GM18508 (cell line): ENCODE results near the gene CCT7.

Experiments
- ATAC-seq: cut with Tn5 transposase; IDR thresholded peaks from one replicate; pipeline ENCODE4 v1.9.1; 2021; ENCODE audit warnings: moderate number of reproducible peaks; ENCODE audit not compliant: insufficient read depth, unreplicated experiment

The CCT7 gene

DNA sequence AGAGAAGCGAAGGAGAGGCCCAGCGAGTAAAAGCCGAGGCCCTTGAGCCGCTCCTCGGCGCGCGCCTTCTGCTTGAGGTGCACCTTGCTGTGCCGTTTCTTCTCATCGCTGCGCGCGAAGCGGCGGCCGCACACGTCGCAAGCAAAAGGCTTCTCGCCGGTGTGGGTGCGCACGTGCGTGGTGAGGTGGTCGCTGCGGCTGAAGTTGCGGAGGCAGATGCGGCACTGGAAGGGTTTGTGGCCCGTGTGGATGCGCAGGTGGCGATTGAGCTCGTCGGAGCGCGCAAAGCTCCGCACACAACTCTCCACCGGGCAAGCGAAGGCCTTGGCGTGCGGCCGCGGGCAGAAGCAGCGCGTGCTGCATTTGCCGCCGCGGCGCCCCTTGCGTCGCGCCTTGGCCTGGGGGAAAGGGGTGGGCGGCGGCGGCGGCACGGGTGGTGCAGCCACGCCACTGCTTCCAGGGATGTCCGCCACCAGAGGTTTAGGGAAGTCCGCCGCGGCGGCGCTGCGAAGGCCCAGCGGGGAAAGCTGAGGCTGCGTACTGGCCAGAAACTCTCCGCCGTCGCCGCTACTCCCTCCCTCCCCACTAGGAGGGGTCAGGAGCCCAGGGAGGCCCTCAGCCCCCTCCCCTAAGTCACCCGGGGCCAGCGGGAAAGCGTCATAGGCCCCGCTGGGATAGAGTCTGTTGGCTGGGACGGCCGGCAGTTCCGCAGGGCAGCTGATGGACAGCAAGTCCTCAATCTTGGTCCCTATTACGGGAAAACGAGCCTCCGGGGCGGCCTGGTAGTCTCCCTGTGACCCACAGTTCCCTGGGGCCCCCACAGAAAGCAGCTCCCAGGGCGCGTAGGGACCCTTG is 57.6 kb downstream of the CCT7 start:
- ATAC-seq = no peak

DNA sequence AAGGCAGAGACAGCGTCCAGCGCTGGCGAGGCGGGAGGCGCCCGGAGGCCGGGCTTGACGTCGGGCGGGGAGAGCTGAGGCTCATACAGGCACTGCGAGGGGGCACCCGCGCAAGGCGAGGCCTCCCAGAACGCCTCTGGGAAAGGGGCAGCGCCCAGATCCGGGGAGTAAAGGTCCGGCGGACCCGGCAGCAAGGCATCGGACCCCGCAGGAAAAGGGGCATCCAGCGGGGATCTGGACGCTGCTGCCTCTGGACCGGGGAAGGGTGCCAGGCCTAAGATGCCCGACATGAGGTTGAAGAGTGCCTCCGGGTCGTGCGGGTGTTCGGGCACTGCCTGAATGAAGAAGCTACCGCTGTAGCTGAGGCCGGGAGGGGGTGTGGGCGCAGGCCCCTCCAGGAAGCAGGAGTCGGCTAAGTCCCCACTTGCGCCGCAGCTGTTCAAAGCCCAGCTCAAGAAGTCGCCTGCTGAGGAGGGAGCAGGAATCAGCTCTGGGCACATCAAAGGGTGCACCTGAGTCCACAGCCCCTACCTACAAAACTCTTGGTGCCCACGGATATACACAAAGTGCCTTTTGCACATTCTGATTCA is 58.3 kb downstream of the CCT7 start:
- no peak for ATAC-seq

DNA sequence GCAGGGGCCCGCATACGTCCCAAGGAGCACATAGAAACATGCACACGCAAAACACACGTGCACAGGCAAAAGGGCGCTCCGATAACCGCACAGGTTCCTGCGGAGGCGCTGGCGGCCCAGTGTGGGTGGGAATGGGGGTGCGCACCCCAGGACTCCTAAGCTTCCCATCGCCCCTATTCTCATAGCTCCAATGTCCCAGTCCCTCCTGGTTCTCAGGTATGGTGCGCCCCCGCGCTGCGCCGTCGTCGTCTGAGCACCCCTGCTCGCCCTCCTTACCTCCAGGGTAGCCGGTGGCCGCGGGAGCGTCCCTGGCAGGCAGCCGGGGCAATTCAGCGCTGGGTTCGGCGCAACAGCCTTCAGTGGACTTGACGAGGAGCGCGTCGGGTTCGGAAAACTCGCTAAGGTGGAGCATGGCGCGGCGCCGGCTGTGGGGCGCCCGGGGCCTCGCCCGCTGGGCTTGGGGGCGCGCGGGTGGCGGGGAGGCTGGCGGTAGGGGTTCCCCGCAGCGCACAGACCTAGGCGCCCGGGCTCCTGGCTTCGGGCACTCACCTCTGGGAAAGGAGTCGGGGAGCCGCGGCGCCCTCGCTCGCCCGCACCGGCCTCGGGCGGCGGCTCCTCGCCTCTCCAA is 58.9 kb downstream of the CCT7 start:
- no peak for ATAC-seq

DNA sequence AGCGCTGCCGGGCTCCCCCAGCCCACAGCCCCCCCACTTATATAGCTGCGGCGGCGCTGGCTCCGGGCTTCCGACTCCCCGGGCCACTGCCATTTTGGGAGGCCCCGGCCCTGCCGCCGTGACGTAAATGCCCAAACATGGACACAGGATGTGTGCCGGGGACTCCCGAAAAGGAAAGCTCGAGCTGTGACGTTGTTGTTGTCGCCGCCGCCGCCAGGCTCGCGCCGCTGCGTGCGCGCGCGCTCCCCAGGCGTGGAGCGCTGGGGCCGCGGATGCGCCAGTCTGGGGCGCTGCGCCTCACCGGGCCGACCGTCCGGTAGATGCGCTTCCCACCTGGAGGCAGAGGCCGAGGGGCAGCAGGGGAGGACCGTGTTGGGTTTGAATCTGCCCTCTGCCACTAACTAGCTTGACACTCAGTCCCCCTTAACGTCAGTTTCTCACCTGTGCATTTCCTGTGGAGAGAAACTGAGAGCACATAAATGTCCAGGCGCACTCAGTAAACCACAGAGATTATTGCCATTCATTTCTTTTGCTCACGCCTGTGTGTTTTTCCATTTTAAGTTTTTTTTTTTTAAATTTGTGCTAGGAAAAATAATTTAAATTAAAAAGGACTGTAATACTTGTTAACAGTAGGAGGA is 59.5 kb downstream of the CCT7 start, which contains the start of gene EGR4:
Gene EGR4, minus strand, starts transcription at position 15 of the 638 bp plus-strand sequence. CDS start 231 bp downstream, outside the sequence.
- ATAC-seq = peak; percentile 90

DNA sequence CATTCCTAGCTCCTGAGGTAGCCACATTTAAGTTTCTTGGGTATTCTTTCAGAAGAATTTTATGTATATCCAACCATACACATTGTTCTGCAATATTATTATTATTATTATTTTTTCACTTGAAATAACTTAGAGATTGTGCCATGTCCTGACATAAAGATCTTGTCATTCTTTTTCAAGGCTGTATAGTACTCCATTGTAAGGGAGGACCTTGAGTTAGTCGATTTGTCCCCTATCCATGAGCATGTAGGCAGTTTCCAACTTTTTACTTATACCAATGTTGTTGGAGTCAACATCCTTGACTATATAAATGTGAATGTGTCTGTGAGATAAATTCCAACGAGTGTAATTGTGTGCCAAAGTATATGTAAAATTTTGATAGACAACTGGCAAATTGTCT is 60.1 kb downstream of the CCT7 start:
- ATAC-seq = no peak

DNA sequence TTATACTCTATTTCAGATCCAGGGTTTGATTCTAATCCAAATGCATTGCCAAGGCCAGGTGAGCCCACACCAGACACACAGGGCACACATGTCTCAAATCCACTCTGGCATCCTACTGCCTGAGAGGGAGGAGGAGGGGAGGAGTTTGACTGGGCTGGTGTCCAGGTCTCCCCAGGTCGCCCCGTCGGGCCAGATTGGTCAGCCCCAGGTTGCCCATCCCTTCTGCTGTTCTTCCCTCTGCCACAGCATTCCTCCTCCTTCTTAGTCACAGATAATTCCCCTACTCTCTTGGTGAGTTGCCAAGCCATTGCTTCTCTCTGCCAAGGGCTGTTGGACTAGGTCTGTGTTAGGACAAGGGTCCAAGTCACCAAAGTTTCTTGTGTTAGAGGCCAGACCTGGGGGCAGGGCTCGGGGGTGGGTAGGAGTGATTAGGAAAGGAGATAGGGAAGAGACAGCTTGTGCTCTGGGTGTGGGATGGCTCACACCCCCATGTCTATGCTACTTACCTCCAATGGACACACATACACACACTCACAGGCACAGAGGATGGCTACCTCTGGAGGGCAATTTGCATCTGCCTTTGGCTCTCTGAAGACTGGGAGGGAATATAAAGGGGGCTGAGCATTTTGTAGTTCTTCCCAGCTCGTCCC is 61.8 kb downstream of the CCT7 start:
- no peak for ATAC-seq

DNA sequence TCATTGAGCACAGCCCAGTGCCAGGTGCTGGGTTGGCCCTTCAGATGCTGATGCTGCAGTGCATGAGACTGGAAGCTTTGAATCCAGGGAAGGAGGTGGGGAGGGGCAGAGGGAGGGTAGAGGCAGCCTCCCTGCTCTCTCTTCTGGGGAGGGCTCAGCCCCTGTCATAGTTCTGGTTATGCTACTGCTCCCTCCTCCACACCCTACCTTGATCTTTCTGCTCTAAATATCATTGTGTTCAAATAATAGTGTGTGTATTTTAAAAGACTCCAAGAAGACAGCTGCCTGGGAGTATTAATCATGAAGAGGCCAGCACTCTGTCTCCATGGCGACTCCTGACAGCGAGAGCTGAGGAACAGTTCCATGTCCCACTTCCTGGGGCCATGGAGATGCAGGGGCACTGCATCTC is 63.0 kb downstream of the CCT7 start:
- ATAC-seq = no peak

DNA sequence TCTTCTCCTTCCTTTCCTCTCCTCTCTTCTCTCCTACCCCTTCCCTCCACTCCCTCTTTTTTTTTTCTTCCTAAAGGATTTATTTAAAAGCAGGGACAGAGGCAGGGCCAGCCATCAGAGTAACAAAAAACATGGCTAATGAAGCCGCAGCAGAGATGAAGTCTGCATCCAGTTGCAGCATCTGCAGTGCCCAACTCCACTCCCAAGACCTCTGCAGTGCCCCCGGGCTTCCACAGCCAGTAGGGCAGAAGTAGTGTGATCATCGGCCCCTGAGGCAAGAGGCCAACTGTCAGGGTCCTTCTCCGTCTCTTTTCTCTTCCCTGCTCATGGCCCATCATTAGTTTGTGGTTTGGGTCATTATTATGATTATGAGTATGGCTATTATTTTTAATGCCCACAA is 63.5 kb downstream of the CCT7 start:
- ATAC-seq = no peak

DNA sequence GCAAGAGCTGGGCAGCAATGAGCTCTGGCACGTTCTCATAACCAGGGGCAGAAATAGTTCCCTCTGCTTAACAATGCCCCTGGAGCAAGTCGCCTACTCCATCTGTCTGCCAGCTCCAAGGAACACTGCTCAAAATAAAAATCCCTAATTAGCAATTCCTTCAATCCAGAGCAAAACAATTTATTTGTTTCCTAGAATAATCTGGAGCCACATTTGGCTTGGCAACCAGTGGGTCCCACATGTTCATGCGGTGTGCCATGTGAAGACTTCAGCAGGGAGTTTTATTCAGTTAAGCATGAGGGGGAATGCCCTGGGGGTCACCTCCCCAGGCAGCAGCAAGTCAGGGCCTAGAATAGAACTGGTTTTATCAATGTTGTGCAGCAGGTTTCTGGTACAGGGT is 66.8 kb downstream of the CCT7 start:
- no peak for ATAC-seq

DNA sequence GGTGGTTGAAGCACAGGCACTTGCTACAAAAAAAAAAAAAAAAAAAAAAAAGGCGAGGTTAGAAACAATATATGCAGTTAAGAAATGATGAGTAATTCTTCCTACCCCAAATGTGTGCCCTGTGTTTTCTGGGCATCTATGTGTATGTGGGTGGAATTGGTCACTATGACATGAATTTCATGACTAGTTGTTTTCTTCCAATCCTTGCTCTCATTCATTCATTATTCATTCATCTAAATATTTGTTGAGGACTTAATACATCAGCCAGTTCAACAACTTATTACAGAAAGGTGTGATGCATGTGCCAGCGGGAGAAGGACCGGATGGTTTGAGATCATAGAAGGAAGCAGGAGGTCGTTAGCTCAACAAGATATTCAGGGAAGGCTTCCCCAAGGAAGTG is 67.5 kb downstream of the CCT7 start:
- no peak for ATAC-seq
